Endothelial cell of umbilical vein (primary cell): ENCODE data around the gene MT1H.

Experiments used
- CTCF ChIP-seq, 2 donors: IDR thresholded peaks; 1 replicate in 1 of 2; 2 replicates in 1 of 2; pipeline ENCODE4 v1.5.1; 2011; ENCODE audit warnings: low read length in 2 of 2, mild to moderate bottlenecking in 2 of 2, moderate library complexity in 2 of 2, control low read depth in 1 of 2, inconsistent platforms in 1 of 2, low read depth in 1 of 2; ENCODE audit not compliant: insufficient read depth in 1 of 2; ENCODE audit errors: extremely low read depth in 1 of 2
- EZH2 ChIP-seq: IDR thresholded peaks from 2 replicates; pipeline ENCODE4 v1.6.1; 2012; ENCODE audit warnings: borderline replicate concordance, low read depth, mild to moderate bottlenecking, moderate library complexity, low read length, inconsistent platforms; ENCODE audit not compliant: severe bottlenecking
- JUN ChIP-seq: IDR thresholded peaks from 2 replicates; pipeline ENCODE4 v1.6.1; 2011; ENCODE audit warnings: borderline replicate concordance, low read depth; ENCODE audit not compliant: insufficient read length, insufficient read depth
- MAX ChIP-seq: IDR thresholded peaks from 2 replicates; pipeline ENCODE4 v1.6.1; 2011; ENCODE audit not compliant: insufficient read depth, insufficient read length
- POLR2A ChIP-seq: IDR thresholded peaks from 2 replicates; pipeline ENCODE4 v1.6.1; 2012; ENCODE audit warnings: low read depth, mild to moderate bottlenecking, control low read depth, low read length
- POLR2AphosphoS5 ChIP-seq: IDR thresholded peaks from 2 replicates; pipeline ENCODE4 v1.6.1; 2012; ENCODE audit warnings: low read depth, mild to moderate bottlenecking, control low read depth, low read length, moderate library complexity; ENCODE audit not compliant: insufficient read depth

GRCh38 chr16:56679818-56680217 lies 10.2 kb downstream of the MT1H start:
- TF ChIP-seq CTCF (IDR thresholded peaks at IDR 0.05; ENCODE audit: extremely low read depth in 1 of 2, insufficient read depth in 1 of 2, low read depth in 1 of 2, low read length in 2 of 2) (no peak), JUN (no peak), POLR2AphosphoS5 (no peak), EZH2 (no peak), MAX (no peak), POLR2A (no peak)
